Smooth muscle cell (in vitro differentiated cells): ENCODE results near the gene CAPS. TPM values are rescaled to one million over a fixed set of nuclear protein-coding genes. Genes with fewer than 3 reads are reported as not detected.

Source experiments
- DNase-seq: peaks from one replicate; lab custom pipeline; 2025; ENCODE audit not compliant: unreplicated experiment; lab: John Stamatoyannopoulos, UW
- H2AFZ ChIP-seq: fragments of 200-600 bp; sonication (generic); 2 replicates; pipeline ENCODE4 v1.6.0; 2016; ENCODE audit warnings: antibody characterized with exemption, low read depth, mild to moderate bottlenecking
- H3F3A ChIP-seq: fragments of 200-600 bp; sonication (generic); 2 replicates; pipeline ENCODE4 v1.6.0; 2017; ENCODE audit warnings: antibody characterized with exemption, low read depth
- H3K27ac ChIP-seq: fragments of 200-600 bp; sonication (generic); 2 replicates; pipeline ENCODE4 v1.5.1; 2016; ENCODE audit warnings: low read depth, mild to moderate bottlenecking
- H3K27me3 ChIP-seq: fragments of 200-600 bp; sonication (generic); 2 replicates; pipeline ENCODE4 v1.6.1; 2016; ENCODE audit warnings: low read depth, mild to moderate bottlenecking
- H3K36me3 ChIP-seq: fragments of 200-600 bp; sonication (generic); 2 replicates; pipeline ENCODE4 v1.5.1; 2016; ENCODE audit warnings: low read depth
- H3K4me1 ChIP-seq: fragments of 200-600 bp; sonication (generic); 2 replicates; pipeline ENCODE4 v1.5.1; 2016; ENCODE audit warnings: low read depth
- H3K4me2 ChIP-seq: fragments of 200-600 bp; sonication (generic); 2 replicates; pipeline ENCODE4 v1.6.0; 2016; ENCODE audit warnings: mild to moderate bottlenecking
- H3K4me3 ChIP-seq: fragments of 200-600 bp; sonication (generic); 2 replicates; pipeline ENCODE4 v1.5.1; 2016; ENCODE audit warnings: mild to moderate bottlenecking
- H3K79me2 ChIP-seq: fragments of 200-600 bp; sonication (generic); 2 replicates; pipeline ENCODE4 v1.6.0; 2016; ENCODE audit warnings: low read depth, mild to moderate bottlenecking
- H3K9ac ChIP-seq: fragments of 200-600 bp; sonication (generic); 2 replicates; pipeline ENCODE4 v1.6.0; 2016; ENCODE audit warnings: low read depth
- H3K9me3 ChIP-seq: fragments of 200-600 bp; sonication (generic); replicated peaks from 2 replicates; pipeline ENCODE4 v1.5.1; 2016; ENCODE audit warnings: low read depth
- H4K20me1 ChIP-seq: fragments of 200-600 bp; sonication (generic); 2 replicates; pipeline ENCODE4 v1.6.0; 2016; ENCODE audit warnings: low read depth
- WGBS: methylation state at CpG from one replicate; pipeline ENCODE4 v1.1.7; 2016; ENCODE audit warnings: low lambda C conversion rate; 5-methylcytosine and 5-hydroxymethylcytosine counted together
- polyA plus RNA-seq: library from polyadenylated mRNA; unstranded; fragments of >200 nt; fragmentation: Nextera tagmentation; extraction: Ambion mirVana; gene quantifications from 2 replicates; pipeline ENCODE4 v1.2.1, GENCODE V29; 2016
- total RNA-seq: library from RNA; depleted of rRNA; stranded (reverse); fragments of >200 nt; gene quantifications from 2 replicates; pipeline ENCODE4 v1.2.3, GENCODE V29; 2014
- TF ChIP-seq, protein P1 (sequence below): fragments of 200-600 bp; sonication (generic); IDR thresholded peaks from 2 replicates; pipeline ENCODE4 v1.5.1; 2017; ENCODE audit warnings: borderline replicate concordance, mild to moderate bottlenecking, antibody characterized with exemption; ENCODE audit not compliant: insufficient read depth, poor library complexity, severe bottlenecking

The CAPS gene
- total and polyA plus RNA-seq, 2 experiments from 2014 or later = 5.1 to 17.3 TPM

DNA sequence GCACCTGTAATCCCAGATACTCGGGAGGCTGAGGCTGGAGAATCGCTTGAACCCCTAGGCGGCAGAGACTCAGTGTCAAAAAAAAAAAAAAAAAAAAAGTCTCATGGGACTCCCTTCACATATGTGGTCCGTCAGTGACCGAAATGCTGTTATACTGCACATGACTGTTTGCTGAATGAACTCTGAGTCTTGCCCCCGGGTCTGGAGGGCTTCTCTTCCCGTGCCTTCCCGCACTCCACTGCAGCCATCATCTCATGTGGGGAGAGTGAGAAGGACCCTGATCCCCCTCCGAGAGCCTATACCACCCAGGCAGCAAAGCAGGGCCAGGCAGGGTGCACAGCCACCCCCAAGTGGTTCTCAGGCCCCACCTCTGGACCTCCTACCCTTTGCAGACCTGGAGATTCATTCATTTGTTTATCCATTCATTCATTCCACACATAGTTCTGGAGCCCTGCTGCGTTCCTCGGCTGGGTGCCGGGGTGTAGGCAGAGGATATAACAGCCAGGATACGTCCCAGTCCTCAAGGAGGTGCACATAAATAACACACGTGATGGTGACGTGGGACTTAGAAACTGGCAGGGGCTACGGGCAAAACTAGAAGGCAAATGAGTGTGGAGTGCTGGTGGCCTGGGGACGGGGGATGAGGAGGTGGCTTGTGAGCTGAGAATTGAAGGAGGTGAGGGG, 24.6 kb upstream of the CAPS start:
- Histone ChIP-seq H3K36me3 (no peaks in the 10 kb centered on the region), H3F3A (no peaks in the 10 kb centered on the region), H3K9me3 (no peaks in the 10 kb centered on the region), H3K4me1 (no peaks in the 10 kb centered on the region), H3K4me3 (no peak overlapping the region), H2AFZ (no peak overlapping the region), H3K79me2 (no peaks in the 10 kb centered on the region), H4K20me1 (peaks cover 6% of the 10 kb centered on the region), H3K27ac (no peak overlapping the region), H3K27me3 (no peaks in the 10 kb centered on the region), H3K4me2 (no peak overlapping the region), H3K9ac (no peak overlapping the region)
- no peak for DNase-seq
- TF ChIP-seq, protein P1, sequence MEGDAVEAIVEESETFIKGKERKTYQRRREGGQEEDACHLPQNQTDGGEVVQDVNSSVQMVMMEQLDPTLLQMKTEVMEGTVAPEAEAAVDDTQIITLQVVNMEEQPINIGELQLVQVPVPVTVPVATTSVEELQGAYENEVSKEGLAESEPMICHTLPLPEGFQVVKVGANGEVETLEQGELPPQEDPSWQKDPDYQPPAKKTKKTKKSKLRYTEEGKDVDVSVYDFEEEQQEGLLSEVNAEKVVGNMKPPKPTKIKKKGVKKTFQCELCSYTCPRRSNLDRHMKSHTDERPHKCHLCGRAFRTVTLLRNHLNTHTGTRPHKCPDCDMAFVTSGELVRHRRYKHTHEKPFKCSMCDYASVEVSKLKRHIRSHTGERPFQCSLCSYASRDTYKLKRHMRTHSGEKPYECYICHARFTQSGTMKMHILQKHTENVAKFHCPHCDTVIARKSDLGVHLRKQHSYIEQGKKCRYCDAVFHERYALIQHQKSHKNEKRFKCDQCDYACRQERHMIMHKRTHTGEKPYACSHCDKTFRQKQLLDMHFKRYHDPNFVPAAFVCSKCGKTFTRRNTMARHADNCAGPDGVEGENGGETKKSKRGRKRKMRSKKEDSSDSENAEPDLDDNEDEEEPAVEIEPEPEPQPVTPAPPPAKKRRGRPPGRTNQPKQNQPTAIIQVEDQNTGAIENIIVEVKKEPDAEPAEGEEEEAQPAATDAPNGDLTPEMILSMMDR = no peak
- 80% methylated on average over 17 of the region's 17 CpGs for WGBS

DNA sequence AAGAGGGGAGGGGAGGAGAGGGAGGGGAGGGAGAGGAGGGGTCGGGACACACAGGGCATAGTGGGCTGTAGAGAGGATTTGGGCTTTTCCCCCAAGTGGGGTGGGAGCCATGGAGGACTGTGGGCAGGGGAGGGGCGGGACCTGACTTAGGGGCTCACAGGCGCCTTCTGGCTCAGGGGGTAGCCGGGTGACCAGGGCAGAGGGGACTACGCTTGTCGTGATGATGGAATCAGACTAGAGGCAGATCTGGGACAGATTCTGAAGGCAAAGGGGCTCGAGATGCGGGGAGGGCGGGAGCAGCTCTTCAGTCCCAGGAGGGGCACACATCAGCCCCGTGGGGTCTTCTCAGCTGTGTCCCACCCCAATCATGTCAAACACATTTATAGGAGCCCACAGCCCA, 24.0 kb upstream of the CAPS start:
- H3K4me1 ChIP-seq = no peaks in the 10 kb centered on the region
- WGBS = 80% methylated on average over 8 of the region's 10 CpGs
- no peak overlapping the region for H2AFZ ChIP-seq
- no peaks in the 10 kb centered on the region for H3F3A ChIP-seq
- no peak overlapping the region for H3K4me3 ChIP-seq
- no peak overlapping the region for H3K4me2 ChIP-seq
- H3K27ac ChIP-seq = no peak overlapping the region
- H4K20me1 ChIP-seq = peaks cover 12% of the 10 kb centered on the region
- TF ChIP-seq, protein P1 = no peak
- no peaks in the 10 kb centered on the region for H3K36me3 ChIP-seq
- no peaks in the 10 kb centered on the region for H3K79me2 ChIP-seq
- no peaks in the 10 kb centered on the region for H3K9me3 ChIP-seq
- H3K9ac ChIP-seq = no peak overlapping the region
- no peak for DNase-seq
- H3K27me3 ChIP-seq = no peaks in the 10 kb centered on the region

GRCh38 chr19:5891572-5891937, 22.5 kb upstream of the CAPS start:
- DNase-seq = no peak
- Histone ChIP-seq H3K4me3 (no peak overlapping the region), H3K36me3 (no peaks in the 10 kb centered on the region), H2AFZ (no peak overlapping the region), H3K9ac (no peak overlapping the region), H3K79me2 (no peaks in the 10 kb centered on the region), H3K4me2 (no peak overlapping the region), H3K27me3 (no peaks in the 10 kb centered on the region), H3K4me1 (no peaks in the 10 kb centered on the region), H3K27ac (no peak overlapping the region), H4K20me1 (peaks cover 26% of the 10 kb centered on the region), H3F3A (no peaks in the 10 kb centered on the region), H3K9me3 (no peaks in the 10 kb centered on the region)
- WGBS = 85% methylated on average over 4 of the region's 4 CpGs
- TF ChIP-seq, protein P1 = no peak

DNA sequence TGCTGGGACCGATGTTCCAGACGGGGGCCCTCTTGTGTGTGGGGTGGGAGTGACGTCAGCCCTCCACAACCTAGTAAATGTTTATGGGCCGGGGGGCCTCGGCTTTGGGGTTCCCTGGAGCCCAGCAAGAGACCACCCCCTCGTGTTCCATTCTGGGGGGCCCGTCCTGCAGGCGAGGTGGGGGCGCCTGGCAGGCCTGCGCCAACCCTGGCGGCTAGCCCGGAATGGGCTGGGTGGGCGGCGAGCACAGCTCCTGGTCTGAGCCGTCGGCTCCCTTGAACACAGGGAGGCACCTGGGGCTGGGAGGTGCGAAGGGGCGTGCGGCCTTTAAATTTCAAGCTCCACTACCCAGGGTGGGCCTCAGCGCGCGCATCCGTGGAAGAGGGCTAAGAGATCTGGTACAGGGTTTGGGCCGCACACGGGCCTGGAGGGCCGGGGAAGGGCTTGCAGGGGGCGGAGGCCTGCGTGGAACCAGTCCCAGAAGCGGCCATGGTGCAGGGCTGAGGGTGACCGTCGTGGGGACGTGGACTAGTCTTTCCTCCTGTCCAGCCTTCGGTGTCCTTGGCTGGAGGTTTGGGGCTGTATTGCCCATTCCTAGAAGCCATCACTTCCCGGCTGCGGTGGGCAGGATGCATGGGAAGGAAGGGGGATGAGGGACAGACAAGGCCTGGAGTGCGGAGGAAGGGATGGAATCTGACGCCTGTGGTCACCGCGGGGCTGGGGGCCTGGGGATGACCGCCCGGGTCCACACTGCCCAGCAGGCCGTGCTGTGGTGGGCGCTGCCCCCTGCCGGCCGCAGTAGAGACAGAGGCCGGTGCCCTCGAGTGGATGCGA, 21.9 kb upstream of the CAPS start:
- 57% methylated on average over 46 of the region's 48 CpGs for WGBS
- no peaks in the 10 kb centered on the region for H3K9me3 ChIP-seq
- peak overlapping the region; percentile 30 for H3K4me2 ChIP-seq
- no peaks in the 10 kb centered on the region for H3K27me3 ChIP-seq
- no peaks in the 10 kb centered on the region for H3K4me1 ChIP-seq
- H3F3A ChIP-seq = no peaks in the 10 kb centered on the region
- peak; percentile 13 for DNase-seq
- TF ChIP-seq, protein P1 = peak; percentile 82
- H4K20me1 ChIP-seq = peaks cover 32% of the 10 kb centered on the region
- no peak overlapping the region for H3K4me3 ChIP-seq
- H3K9ac ChIP-seq = no peak overlapping the region
- H2AFZ ChIP-seq = no peak overlapping the region
- H3K27ac ChIP-seq = no peak overlapping the region
- no peaks in the 10 kb centered on the region for H3K36me3 ChIP-seq
- H3K79me2 ChIP-seq = no peaks in the 10 kb centered on the region
